Measurements from ENCODE around the gene LHX6.

GRCh38 chr9:122265149-122265915 lies 36.6 kb upstream of the LHX6 start:
- TF ChIP-seq POLR2AphosphoS5 (IDR thresholded peaks at IDR 0.05) (no peak), SMC3 (conservative IDR thresholded peaks at IDR 0.05; ENCODE audit: poor library complexity) (no peak), CTCF (IDR thresholded peaks at IDR 0.05; ENCODE audit: poor library complexity, severe bottlenecking) (no peak), REST (IDR thresholded peaks at IDR 0.05; ENCODE audit: borderline replicate concordance) (no peak), EZH2 (IDR thresholded peaks at IDR 0.05; ENCODE audit: borderline replicate concordance, insufficient read depth, low read length, poor library complexity, severe bottlenecking) (no peak), EP300 (conservative IDR thresholded peaks at IDR 0.05; ENCODE audit: poor library complexity, severe bottlenecking) (no peak), TAF1 (IDR thresholded peaks at IDR 0.05; ENCODE audit: low read depth) (no peak), MXI1 (conservative IDR thresholded peaks at IDR 0.05; ENCODE audit: poor library complexity, severe bottlenecking) (no peak)
